Activated CD8-positive, alpha-beta memory T cell treated with anti-CD3 and anti-CD28 coated beads, Interleukin-2, amount 50 U/mL, for 24 hours (primary cell): ENCODE results near the gene CMAS.
"Not testable (repeated sequence)": the region's sequence is repeated elsewhere in the genome, so short reads cannot be mapped to it uniquely, and the experiment has no call there.

Experiments used
- DNase-seq: peaks from one replicate; pipeline ENCODE4 v3.0.0-alpha.2; 2020; ENCODE audit errors: extremely low read depth

Gene CMAS

GRCh38 chr12:22046090-22046967, at the start of gene CMAS:
Gene CMAS (plus strand): TSS chr12:22046218. CDS start chr12:22046304, 86 bp downstream.
- peak; percentile 51 for DNase-seq

GRCh38 chr12:21998295-21998694, 47.7 kb upstream of the CMAS start:
- no peak for DNase-seq

- DNase-seq, result no peak
Measured at GRCh38 chr12:21998782-21999181, 47.2 kb upstream of the CMAS start.

- DNase-seq, result no peak
Measured at GRCh38 chr12:22002430-22002829, 43.6 kb upstream of the CMAS start.

GRCh38 chr12:22007794-22008193, 38.2 kb upstream of the CMAS start:
- DNase-seq, result not testable (repeated sequence)

GRCh38 chr12:22008196-22008595, 37.8 kb upstream of the CMAS start:
- no peak for DNase-seq

GRCh38 chr12:22014041-22014782, 31.8 kb upstream of the CMAS start:
- no peak for DNase-seq

- DNase-seq, result no peak
Measured at GRCh38 chr12:22014783-22015144, 31.3 kb upstream of the CMAS start.

GRCh38 chr12:22016982-22017381, 29.0 kb upstream of the CMAS start:
- DNase-seq, result no peak

- DNase-seq, result no peak
Measured at GRCh38 chr12:22018860-22019259, 27.2 kb upstream of the CMAS start.

- DNase-seq, result not testable (repeated sequence)
Measured at GRCh38 chr12:22023489-22023888, 22.5 kb upstream of the CMAS start.

GRCh38 chr12:22029491-22029890, 16.5 kb upstream of the CMAS start:
- DNase-seq, result no peak

- DNase-seq, result no peak
Measured at GRCh38 chr12:22029991-22030390, 16.0 kb upstream of the CMAS start.

- no peak for DNase-seq
Measured at GRCh38 chr12:22032732-22033131, 13.3 kb upstream of the CMAS start.

- DNase-seq, result no peak
Measured at GRCh38 chr12:22034709-22035506, 11.1 kb upstream of the CMAS start.

- DNase-seq, result no peak
Measured at GRCh38 chr12:22037947-22038346, 8.1 kb upstream of the CMAS start.

GRCh38 chr12:22038734-22039133, 7.3 kb upstream of the CMAS start:
- DNase-seq, result no peak

- DNase-seq, result no peak
Measured at GRCh38 chr12:22039361-22039760, 6.7 kb upstream of the CMAS start.

- DNase-seq, result no peak
Measured at GRCh38 chr12:22042976-22043669, 2.9 kb upstream of the CMAS start.

- DNase-seq, result no peak
Measured at GRCh38 chr12:22043943-22044342, 2.1 kb upstream of the CMAS start.

- no peak for DNase-seq
Measured at GRCh38 chr12:22044391-22044790, 1.6 kb upstream of the CMAS start.

- DNase-seq, result no peak
Measured at GRCh38 chr12:22046968-22047390, 961 bp downstream of the CMAS start.
